CD4-positive, alpha-beta T cell treated with Interleukin-17A for 4 hours (primary cell): ENCODE measurements around the gene ZNF397.

Experiments
- DNase-seq: peaks from one replicate; pipeline ENCODE4 v3.0.0-alpha.2; 2020; ENCODE audit warnings: mixed read lengths

The ZNF397 gene

GRCh38 chr18:35306588-35307250 is 65.9 kb downstream of the ZNF397 start:
- DNase-seq = no peak
